GM21723 (cell line): ENCODE measurements around the gene MMRN2.
"Not testable (repeated sequence)": the region's sequence is repeated elsewhere in the genome, so short reads cannot be mapped to it uniquely, and the experiment has no call there.

Source experiments
- ATAC-seq: cut with Tn5 transposase; IDR thresholded peaks from one replicate; pipeline ENCODE4 v1.9.1; 2021; ENCODE audit warnings: mild to moderate bottlenecking, moderate library complexity; ENCODE audit not compliant: unreplicated experiment

MMRN2 gene

GRCh38 chr10:86956195-86956847 is 1.1 kb downstream of the MMRN2 start:
- no peak for ATAC-seq

GRCh38 chr10:86955501-86956194 is 1.8 kb downstream of the MMRN2 start:
- no peak for ATAC-seq

- ATAC-seq, result no peak
These were observed 2.5 kb downstream of the MMRN2 start for GRCh38 chr10:86954681-86955500.

DNA sequence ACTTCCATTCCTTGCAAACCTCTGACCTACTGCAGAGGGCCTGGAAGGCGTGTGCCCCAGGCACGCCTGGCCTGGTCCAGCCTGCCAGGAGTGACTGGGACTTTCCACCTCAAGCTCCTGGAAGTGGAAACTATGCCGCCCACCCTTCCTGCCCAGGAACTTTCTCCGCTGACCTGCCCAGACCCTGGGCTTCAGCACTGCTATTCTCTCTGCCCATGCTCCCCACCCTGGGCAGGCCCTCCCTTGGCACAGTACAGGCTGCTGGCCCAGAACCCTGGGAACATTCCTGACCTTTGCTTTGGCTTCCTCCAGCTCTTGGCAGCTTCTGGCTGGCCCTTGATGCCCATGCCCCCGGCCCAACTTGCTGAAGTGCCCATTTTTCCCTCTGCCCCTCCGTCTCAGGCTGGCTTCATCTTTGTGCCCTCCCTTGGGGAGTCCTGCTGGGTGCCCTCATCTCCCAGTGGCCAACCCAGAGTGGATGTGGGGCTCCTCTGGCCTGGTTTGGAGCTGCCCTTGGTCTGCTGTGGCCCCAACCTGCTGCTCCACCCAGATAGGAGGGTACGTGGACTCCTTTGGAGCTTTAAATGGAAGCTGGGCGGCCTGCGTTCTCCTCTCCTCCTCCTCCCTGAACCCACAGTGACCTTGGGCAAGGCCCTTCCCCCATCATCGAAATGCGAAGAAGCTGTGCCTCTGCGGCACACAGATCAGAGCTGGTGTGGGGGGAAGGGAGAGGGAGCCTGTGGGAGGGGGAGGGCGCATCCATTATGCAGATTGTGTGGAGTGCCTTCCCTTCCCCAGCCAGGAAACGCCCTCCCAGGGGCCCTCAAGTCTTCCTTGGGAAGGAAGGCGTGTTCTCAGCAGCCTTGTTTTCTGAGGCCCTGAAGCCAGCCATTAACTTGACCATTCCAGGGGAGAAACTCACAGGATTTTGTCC is 3.4 kb downstream of the MMRN2 start:
- no peak for ATAC-seq

- not testable (repeated sequence) for ATAC-seq
These were observed 4.7 kb downstream of the MMRN2 start for GRCh38 chr10:86952697-86953096.

- no peak for ATAC-seq
These were observed 5.3 kb downstream of the MMRN2 start for GRCh38 chr10:86952106-86952505.

GRCh38 chr10:86951184-86951761 is 6.1 kb downstream of the MMRN2 start:
- no peak for ATAC-seq

DNA sequence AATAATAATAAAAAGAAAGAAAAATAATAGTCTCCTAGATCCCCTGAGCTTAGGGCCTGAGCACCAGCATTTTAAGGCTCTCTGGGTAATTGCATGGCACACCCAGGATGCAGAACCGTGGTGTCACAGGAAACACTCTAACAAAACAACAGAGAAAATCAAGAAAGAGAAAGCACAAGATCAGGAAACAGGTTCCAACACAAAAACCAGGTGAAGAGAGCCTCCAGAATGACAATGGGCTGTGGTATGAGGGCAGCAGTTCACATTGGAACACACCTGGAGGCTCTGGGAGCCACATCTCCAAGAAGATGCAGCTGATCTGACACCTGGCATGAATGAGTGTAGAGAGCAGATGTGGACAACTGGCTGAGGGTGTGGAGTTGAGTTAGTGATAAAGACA is 7.1 kb downstream of the MMRN2 start:
- ATAC-seq, result no peak

DNA sequence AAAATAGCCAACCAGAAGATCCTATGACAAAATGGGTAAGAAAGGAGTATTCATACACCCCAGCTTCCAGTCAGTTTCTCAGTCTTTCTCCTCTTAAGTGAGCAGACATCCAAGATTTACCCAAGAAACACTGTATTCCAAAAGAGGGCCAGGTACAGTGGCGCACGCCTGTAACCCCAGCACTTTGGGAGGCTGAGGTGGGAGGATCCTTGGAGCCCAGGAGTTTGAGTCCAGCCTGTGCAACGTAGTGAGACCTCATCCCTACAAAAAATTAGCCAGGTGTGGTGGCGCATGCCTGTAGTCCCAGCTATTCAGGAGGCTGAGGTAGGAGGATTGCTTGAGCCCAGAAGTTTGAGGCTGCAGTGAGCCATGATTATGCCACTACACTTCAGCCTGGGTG is 9.6 kb downstream of the MMRN2 start:
- ATAC-seq, result not testable (repeated sequence)

DNA sequence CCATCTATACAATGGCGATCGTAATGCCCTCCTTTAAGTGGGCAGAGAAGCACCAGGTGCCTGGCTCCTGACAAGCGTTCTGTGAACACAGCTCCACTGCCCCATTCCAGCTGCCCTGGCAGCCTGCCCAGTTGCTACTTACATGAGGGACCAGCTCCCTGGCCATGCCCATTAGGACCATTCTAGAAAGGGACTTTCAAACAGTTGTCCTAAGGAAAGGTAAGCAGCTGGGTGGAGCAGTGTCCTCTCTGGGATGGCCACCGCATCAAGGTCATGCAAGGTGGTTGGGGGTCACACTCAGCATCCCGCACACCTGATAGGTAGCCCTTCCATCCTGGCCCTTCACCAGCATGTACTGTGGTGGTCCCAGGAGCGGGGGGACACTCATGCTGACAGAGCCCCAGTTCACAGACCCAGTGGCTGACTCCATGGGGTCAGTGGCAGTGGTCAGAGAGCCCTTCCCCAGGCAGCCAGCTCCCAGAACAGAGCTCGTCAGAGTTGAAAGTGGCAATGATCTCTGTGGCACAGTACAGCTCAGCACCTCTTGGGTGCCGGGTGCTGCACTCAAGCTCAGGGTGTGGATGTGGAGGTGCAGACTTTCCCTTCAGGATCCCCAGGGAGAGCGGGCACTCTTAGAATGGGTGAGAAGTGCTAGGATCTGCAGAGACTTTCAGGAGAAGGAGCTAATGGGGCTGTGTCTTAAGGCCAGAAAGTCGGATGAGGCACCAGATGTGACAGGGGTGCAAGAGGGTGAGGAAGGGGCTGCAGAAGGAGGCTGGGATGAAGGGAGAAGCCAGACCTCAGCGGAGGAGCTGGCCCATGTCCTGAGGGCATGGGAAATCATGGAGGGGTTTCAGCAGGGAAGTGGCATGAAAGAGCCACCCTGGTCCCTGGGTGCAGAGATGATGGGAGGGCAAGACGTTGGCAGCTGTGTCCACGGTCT is 10.9 kb downstream of the MMRN2 start:
- ATAC-seq, result no peak

DNA sequence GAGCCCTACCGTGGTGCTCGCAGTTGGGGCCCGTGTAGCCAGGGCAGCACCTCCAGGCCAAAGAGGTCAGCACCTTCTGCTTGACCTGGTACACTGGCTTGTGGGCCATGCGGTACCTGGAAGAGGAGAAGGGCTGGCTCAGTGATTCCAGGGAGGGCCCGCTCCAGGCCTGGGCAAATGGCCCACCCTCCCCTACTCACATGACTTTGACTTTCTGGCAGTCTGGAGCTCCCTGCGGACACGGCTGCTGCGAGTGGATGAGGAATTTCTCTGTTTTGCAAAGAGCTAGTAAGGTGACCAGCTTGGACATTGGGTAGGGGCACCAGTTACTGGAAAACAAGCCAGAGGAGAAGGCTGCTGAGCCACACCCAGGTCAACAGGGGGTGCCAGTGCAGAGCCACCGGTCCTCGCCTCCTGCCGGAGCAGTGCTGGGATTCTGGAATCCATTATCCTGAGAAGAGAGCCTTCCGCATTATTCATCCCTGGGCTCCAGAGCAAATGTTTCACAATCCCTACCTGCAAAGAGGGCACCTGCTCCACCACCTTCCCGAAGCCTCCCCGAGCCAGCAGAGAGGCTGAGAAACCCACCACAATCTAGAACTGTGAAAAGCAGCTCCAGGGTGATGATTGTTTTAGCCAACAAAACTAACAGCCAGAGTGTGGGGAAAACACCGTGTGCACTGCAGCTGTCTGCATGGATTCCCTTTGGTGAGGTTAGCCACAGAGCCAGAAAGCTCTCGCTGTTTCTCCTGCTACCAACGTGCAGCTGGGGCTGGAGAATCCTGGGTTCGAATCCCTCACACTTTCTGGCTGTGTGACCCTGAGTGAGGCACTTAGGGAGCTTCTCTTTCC is 11.8 kb downstream of the MMRN2 start:
- ATAC-seq, result no peak

DNA sequence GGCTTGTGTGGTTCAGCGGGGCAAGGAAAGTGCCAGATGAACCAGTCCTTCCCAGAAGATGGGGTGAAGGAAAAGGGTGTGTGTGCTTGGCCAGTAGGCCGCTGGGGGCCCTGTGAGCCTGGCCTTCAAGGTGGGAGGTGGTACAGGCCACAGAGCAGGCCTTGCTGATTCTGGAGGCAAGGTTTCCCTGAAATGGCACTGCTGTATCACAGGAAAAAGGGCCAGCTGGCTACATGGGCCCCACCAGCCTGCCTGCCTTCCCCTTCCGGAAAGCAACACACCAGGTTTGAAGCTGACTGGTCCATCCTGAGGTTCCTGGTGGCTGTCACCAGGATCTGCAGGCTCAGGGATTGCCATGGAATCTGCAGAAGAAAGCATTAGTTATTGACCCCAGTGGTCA is 12.5 kb downstream of the MMRN2 start:
- ATAC-seq, result no peak

DNA sequence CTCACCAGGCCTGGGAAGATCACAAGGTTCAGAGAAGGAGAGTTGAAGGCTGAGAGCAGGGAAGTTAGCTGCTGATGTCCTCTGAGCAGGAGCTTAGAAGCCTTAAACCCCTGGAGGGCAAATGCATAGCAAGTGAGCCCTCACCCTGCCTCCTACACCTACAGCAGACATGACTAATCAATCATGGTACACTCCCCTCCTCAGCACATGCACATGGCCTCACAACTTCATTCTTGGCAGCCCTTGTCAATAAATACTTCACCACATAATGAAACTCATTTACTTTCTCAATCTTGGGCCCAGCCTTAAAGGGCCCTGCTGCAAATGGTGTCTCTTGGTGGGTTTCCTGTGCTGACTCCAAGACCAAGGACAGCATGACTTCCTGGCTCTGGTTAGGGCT is 12.9 kb downstream of the MMRN2 start:
- ATAC-seq, result no peak

GRCh38 chr10:86944031-86944419 is 13.4 kb downstream of the MMRN2 start:
- ATAC-seq, result no peak

- no peak for ATAC-seq
These were observed 13.9 kb downstream of the MMRN2 start for GRCh38 chr10:86943316-86944030.

DNA sequence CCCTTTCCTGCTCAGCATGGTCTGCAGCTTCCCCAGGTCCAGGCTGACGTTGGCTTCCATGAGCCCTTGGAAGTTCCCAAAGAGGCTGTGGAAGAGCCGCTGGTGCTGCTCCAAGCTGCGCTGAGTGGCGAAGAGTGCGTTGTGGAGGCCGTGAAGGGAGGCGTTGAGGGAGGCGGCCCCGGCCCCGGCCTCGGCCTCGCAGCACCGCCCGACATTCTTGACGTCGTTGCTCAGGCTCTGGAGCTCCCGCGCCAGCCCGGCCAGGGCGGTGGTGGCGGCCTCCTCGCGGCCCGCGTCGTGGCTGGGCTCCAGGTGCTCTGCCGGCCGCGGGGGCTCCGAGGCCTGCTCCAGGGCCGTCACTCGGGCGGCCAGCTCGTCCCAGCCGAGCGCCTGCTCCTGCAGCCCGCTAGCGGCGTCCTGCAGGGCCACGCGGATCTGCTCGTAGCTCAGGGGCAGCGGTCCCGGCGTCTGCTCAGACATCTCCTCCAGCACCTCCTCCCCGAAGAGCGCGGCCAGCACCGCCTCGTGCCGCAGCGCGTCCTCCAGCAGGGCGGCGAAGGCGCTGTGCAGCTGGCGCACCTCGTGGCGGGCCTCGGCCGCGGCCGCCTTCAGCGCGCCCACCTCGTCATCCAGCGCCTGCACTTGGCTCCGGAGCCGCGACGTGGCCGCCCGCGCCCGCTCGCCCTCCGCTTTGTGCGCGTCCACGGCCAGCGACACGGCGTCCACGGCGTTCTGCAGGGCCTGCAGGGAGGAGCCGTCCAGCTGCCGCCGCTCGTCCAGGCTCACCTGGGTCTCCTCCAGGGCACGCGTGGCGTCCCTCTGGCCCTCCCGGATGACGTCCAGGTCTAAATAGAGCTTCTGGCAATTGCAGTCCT is 14.7 kb downstream of the MMRN2 start:
- ATAC-seq, result no peak

DNA sequence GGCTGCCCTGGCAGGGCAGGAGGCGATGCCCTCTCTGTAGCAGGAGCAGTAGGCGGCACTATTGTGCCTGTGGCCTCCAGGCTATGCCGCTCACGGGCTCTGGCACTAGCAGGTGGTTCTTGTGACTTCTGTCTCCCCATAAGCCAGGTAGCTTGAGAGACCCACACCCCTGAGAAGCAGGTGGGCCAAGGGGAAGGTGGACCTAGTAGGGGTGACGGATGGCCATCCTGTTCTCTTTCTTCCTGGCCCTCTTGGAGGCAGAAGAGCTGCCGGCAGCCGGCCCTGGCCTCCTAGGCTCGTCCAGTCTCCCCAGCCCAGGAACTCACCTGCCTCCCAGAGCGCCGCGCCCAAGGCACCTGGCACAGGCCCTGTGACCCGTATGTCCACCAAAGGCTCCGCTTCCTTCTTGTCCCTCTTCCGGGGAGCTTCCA is 15.4 kb downstream of the MMRN2 start:
- no peak for ATAC-seq
